ENCODE results near the gene NTM.
"Not testable (repeated sequence)": the region's sequence is repeated elsewhere in the genome, so short reads cannot be mapped to it uniquely, and the experiment has no call there.

The NTM gene

GRCh38 chr11:131664293-131664692 lies 293.9 kb downstream of the NTM start:
- DNase-seq (ENCODE audit: low read depth in 2 of 2, low spot score in 1 of 2), result no peak

GRCh38 chr11:131664816-131665215 lies 294.4 kb downstream of the NTM start:
- DNase-seq (ENCODE audit: low read depth in 2 of 2, low spot score in 1 of 2), result no peak

- no peak for DNase-seq (ENCODE audit: low read depth in 2 of 2, low spot score in 1 of 2)
These were observed 295.0 kb downstream of the NTM start for GRCh38 chr11:131665344-131665968.

GRCh38 chr11:131666006-131666405 lies 295.6 kb downstream of the NTM start:
- DNase-seq (ENCODE audit: low read depth in 2 of 2, low spot score in 1 of 2), result no peak

- no peak for DNase-seq (ENCODE audit: low read depth in 2 of 2, low spot score in 1 of 2)
These were observed 296.2 kb downstream of the NTM start for GRCh38 chr11:131666617-131667016.

GRCh38 chr11:131667566-131667965 lies 297.2 kb downstream of the NTM start:
- DNase-seq (ENCODE audit: low read depth in 2 of 2, low spot score in 1 of 2), result no peak

- DNase-seq (ENCODE audit: low read depth in 2 of 2, low spot score in 1 of 2), result no peak
These were observed 298.3 kb downstream of the NTM start for GRCh38 chr11:131668500-131669400.

GRCh38 chr11:131669401-131669780 lies 299.0 kb downstream of the NTM start:
- no peak for DNase-seq (ENCODE audit: low read depth in 2 of 2, low spot score in 1 of 2)

- DNase-seq (ENCODE audit: low read depth in 2 of 2, low spot score in 1 of 2), result no peak
These were observed 300.5 kb downstream of the NTM start for GRCh38 chr11:131670876-131671275.

- DNase-seq (ENCODE audit: low read depth in 2 of 2, low spot score in 1 of 2), result no peak
These were observed 300.9 kb downstream of the NTM start for GRCh38 chr11:131671320-131671719.

- no peak for DNase-seq (ENCODE audit: low read depth in 2 of 2, low spot score in 1 of 2)
These were observed 301.3 kb downstream of the NTM start for GRCh38 chr11:131671734-131672133.

- no peak for DNase-seq (ENCODE audit: low read depth in 2 of 2, low spot score in 1 of 2)
These were observed 301.8 kb downstream of the NTM start for GRCh38 chr11:131672191-131672590.

- no peak for DNase-seq (ENCODE audit: low read depth in 2 of 2, low spot score in 1 of 2)
These were observed 303.8 kb downstream of the NTM start for GRCh38 chr11:131674051-131674755.

- no peak for DNase-seq (ENCODE audit: low read depth in 2 of 2, low spot score in 1 of 2)
These were observed 304.9 kb downstream of the NTM start for GRCh38 chr11:131675121-131675888.

GRCh38 chr11:131677828-131678470 lies 307.5 kb downstream of the NTM start:
- DNase-seq (ENCODE audit: low read depth in 2 of 2, low spot score in 1 of 2), result no peak

- no peak for DNase-seq (ENCODE audit: low read depth in 2 of 2, low spot score in 1 of 2)
These were observed 308.4 kb downstream of the NTM start for GRCh38 chr11:131678658-131679340.

GRCh38 chr11:131680448-131680847 lies 310.0 kb downstream of the NTM start:
- not testable (repeated sequence) for DNase-seq (ENCODE audit: low read depth in 2 of 2, low spot score in 1 of 2)

- no peak for DNase-seq (ENCODE audit: low read depth in 2 of 2, low spot score in 1 of 2)
These were observed 311.5 kb downstream of the NTM start for GRCh38 chr11:131681920-131682319.

- no peak for DNase-seq (ENCODE audit: low read depth in 2 of 2, low spot score in 1 of 2)
These were observed 312.1 kb downstream of the NTM start for GRCh38 chr11:131682373-131683015.

GRCh38 chr11:131683131-131683530 lies 312.7 kb downstream of the NTM start:
- DNase-seq (ENCODE audit: low read depth in 2 of 2, low spot score in 1 of 2), result no peak
